ENCODE data around the gene CTAGE9.

The CTAGE9 gene

GRCh38 chr6:131729550-131729949, 18.7 kb upstream of the CTAGE9 start:
- ChIA-PET POLR2A (no interaction called here), CTCF (interaction anchor here (0.8 to 1.3 kb wide), 3 partner anchors 9 to 60 kb away, joined by 3 to 4 read pairs (median 4); no protein-coding TSS in a partner anchor)
- TF ChIP-seq CTCF (IDR thresholded peaks at IDR 0.05; ENCODE audit: control extremely low read depth, extremely low read depth, low read depth, missing control alignments), result no peak
- no peak for DNase-seq (ENCODE audit: extremely low spot score)

GRCh38 chr6:131728296-131728939, 17.6 kb upstream of the CTAGE9 start:
- no peak for DNase-seq (ENCODE audit: extremely low spot score)
- ChIA-PET CTCF (interaction anchor here (0.7 to 1.4 kb wide), 4 partner anchors 11 to 58 kb away, joined by 3 to 4 read pairs (median 3); no protein-coding TSS in a partner anchor), POLR2A (no interaction called here)
- TF ChIP-seq CTCF (IDR thresholded peaks at IDR 0.05; ENCODE audit: control extremely low read depth, extremely low read depth, low read depth, missing control alignments), result no peak

GRCh38 chr6:131727868-131728267, 17.1 kb upstream of the CTAGE9 start:
- POLR2A ChIA-PET, result no interaction called here
- DNase-seq (ENCODE audit: extremely low spot score), result no peak
- TF ChIP-seq CTCF (IDR thresholded peaks at IDR 0.05; ENCODE audit: control extremely low read depth, extremely low read depth, low read depth, missing control alignments), result no peak
- CTCF ChIA-PET, result interaction anchor here (0.7 to 1.4 kb wide), 2 partner anchors 12 to 33 kb away, joined by 3 read pairs; no protein-coding TSS in a partner anchor

GRCh38 chr6:131727467-131727866, 16.6 kb upstream of the CTAGE9 start:
- DNase-seq (ENCODE audit: extremely low spot score), result no peak
- ChIA-PET CTCF (interaction anchor here (1.4 kb wide), 1 partner anchor 32 kb away, joined by 3 read pairs; no protein-coding TSS in a partner anchor), POLR2A (no interaction called here)
- no peak for TF ChIP-seq CTCF (IDR thresholded peaks at IDR 0.05; ENCODE audit: control extremely low read depth, extremely low read depth, low read depth, missing control alignments)

GRCh38 chr6:131724114-131724513, 13.3 kb upstream of the CTAGE9 start:
- CTCF ChIA-PET, result no interaction called here
- POLR2A ChIA-PET, result no interaction called here
- no peak for DNase-seq (ENCODE audit: extremely low spot score)
- no peak for TF ChIP-seq CTCF (IDR thresholded peaks at IDR 0.05; ENCODE audit: control extremely low read depth, extremely low read depth, low read depth, missing control alignments)

- no peak for TF ChIP-seq CTCF (IDR thresholded peaks at IDR 0.05; ENCODE audit: control extremely low read depth, extremely low read depth, low read depth, missing control alignments)
- ChIA-PET POLR2A (no interaction called here), CTCF (interaction anchor here (1.5 kb wide), 1 partner anchor 25 kb away, joined by 4 read pairs; no protein-coding TSS in a partner anchor)
- no peak for DNase-seq (ENCODE audit: extremely low spot score)
Observed at GRCh38 chr6:131721161-131721560, 10.3 kb upstream of the CTAGE9 start.
